HFF-Myc (cell line): Measurements from ENCODE around the gene COQ2.

Source experiments
- DNase-seq: peaks from one replicate; pipeline ENCODE4 v3.0.0-alpha.2; 2011; ENCODE audit warnings: low read depth; ENCODE audit errors: extremely low read depth
- H3K4me3 ChIP-seq: replicated peaks from 2 replicates; pipeline ENCODE4 v1.5.1; 2011; ENCODE audit warnings: low read depth, mild to moderate bottlenecking, control low read depth, low read length
- TF ChIP-seq, protein P1 (sequence below): IDR thresholded peaks from 2 replicates; pipeline ENCODE4 v1.5.1; 2012; ENCODE audit warnings: mild to moderate bottlenecking, low read depth, low read length, control low read depth; ENCODE audit errors: missing control alignments

Gene COQ2

DNA sequence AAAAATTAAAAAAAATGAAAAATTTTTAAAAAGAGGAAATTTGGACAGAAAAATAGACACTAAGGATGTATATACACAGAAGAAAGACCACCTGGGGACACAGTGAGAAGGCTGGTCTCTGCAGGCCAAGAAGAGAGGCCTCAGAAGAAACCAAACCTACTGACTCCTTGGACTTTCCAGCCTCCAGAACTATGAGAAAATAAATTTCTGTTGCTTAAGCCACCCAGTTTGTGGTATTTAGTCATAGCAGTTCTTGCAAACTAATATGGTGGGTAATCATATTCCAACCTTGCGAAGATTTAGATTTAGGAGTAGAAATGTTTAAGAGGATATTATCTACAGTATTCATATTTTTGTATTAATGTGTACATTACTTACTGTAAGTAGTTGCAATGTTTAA is 56.4 kb downstream of the COQ2 start:
- H3K4me3 ChIP-seq, result no peak overlapping the region
- DNase-seq, result no peak
- TF ChIP-seq, protein P1, sequence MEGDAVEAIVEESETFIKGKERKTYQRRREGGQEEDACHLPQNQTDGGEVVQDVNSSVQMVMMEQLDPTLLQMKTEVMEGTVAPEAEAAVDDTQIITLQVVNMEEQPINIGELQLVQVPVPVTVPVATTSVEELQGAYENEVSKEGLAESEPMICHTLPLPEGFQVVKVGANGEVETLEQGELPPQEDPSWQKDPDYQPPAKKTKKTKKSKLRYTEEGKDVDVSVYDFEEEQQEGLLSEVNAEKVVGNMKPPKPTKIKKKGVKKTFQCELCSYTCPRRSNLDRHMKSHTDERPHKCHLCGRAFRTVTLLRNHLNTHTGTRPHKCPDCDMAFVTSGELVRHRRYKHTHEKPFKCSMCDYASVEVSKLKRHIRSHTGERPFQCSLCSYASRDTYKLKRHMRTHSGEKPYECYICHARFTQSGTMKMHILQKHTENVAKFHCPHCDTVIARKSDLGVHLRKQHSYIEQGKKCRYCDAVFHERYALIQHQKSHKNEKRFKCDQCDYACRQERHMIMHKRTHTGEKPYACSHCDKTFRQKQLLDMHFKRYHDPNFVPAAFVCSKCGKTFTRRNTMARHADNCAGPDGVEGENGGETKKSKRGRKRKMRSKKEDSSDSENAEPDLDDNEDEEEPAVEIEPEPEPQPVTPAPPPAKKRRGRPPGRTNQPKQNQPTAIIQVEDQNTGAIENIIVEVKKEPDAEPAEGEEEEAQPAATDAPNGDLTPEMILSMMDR, result no peak

DNA sequence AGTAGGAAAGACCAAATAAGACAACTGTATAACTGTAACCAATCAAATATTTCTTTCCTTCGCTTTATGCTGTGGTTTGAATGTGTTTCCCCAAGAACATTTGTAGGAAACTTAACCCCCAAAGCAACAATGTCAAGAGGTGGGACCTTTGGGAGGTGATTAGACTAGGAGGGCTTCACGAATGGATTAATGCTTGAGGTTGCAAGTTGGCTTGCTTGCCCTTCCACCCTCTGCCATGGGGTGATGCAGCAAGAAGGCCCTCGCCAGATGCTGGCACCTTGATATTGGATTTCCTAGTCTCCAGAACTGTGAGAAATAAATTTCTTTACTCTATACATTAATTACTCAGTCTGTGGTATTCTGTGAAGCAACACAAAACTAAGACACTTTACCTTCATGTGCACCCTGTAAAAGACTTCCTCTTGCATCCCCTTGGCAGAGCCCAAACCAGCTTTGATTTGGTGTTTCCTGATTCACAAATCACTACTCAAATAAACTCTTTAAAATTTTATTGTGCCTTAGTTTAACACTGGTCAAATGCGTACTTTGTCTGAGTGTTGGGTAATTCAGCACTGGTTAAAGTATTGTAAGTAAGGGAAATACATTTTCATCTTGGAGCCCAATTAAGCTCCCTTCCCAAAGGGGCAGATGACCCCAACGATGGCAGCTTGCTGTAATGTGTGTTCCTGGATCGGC is 59.9 kb downstream of the COQ2 start:
- H3K4me3 ChIP-seq, result no peak overlapping the region
- TF ChIP-seq, protein P1, result no peak
- DNase-seq, result no peak

DNA sequence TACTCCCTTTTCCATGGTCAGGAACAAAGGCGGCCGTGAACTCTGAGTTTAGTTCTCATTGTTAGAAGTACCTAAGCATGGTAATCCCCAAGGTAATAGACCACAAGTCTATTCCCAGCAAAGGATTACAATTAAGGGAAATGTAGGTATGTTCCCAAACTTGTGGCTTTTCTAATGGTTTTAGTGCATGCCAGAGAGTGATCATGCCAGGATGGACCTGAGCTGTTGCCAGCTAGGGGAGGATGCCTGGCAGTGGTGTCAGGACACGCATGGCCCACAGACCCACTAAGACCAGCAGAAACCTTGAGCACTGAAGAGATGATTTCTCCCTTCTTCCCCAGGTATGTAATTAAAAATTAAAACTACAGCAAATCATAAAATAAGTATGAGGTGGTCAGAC is 60.8 kb downstream of the COQ2 start:
- no peak for DNase-seq
- TF ChIP-seq, protein P1, result no peak
- no peak overlapping the region for H3K4me3 ChIP-seq

DNA sequence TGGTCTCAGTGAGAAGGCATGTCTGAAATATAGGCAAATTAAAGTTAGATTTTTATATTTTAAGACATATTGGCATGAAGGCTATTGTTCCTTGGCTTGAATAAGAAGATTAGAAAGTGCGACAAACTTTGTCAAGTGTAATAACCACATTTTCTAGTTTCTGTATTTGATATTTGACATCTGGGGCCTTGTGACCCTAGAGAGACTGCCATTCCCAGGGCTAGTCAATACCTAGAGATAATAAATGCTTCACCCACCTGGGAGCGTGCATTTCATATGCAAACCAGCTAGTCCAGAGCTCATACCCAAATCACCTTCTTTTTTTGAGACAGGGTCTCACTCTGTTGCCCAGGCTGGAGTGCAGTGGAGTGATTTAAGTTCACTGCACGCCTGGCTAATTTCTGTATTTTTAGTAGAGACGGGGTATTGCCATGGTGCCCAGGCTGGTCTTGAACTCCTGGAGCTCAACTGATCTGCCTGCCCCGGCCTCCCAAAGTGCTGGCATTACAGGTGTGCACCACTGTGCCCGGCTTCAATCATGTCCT is 62.6 kb downstream of the COQ2 start:
- TF ChIP-seq, protein P1, result no peak
- no peak for DNase-seq
- no peak overlapping the region for H3K4me3 ChIP-seq

DNA sequence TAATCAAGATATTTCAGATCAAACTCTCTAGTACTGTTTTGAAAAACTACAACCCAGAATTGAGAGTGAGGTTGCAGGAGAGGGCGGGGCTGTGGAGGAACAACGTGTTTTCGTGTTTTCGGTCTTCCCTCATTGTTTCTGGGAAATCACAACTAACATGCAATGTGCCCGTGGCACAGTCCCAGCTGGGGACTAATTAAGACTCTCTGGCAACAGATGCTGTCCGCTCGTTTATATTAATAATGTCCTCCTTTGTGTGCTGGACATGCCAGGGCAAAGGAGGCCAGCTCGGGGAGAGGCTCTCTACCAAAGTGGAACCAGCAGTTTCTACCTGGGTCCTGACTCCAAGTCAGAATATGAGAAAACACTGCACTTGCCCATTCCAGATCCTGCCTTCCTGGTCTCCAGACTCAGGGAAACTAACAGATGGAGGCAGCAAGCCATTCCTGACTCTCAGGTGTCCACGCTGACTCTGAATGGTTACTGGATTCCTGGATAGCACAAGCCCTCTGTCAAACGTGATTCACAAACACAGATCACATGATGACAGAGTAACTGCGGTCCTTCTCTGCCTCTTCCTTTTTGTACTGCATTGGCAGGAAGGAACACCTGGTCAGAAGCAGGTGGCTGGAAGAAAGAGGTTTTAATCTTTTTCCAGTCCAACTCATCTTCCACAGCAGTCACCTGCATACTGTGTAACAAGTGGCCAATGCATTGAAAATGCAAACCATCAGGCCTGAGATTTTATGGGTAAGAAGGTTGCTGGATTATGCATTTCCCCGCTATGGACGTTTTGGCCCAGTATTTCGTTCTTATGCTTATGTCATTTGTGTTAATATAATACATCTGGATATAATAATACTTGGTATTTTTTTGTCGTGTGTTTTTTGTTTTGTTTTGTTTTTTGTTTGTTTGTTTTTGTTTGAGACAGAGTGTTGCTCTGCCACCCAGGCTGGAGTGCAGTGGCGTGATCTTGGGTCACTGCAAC is 65.0 kb downstream of the COQ2 start:
- no peak overlapping the region for H3K4me3 ChIP-seq
- TF ChIP-seq, protein P1, result no peak
- DNase-seq, result no peak

DNA sequence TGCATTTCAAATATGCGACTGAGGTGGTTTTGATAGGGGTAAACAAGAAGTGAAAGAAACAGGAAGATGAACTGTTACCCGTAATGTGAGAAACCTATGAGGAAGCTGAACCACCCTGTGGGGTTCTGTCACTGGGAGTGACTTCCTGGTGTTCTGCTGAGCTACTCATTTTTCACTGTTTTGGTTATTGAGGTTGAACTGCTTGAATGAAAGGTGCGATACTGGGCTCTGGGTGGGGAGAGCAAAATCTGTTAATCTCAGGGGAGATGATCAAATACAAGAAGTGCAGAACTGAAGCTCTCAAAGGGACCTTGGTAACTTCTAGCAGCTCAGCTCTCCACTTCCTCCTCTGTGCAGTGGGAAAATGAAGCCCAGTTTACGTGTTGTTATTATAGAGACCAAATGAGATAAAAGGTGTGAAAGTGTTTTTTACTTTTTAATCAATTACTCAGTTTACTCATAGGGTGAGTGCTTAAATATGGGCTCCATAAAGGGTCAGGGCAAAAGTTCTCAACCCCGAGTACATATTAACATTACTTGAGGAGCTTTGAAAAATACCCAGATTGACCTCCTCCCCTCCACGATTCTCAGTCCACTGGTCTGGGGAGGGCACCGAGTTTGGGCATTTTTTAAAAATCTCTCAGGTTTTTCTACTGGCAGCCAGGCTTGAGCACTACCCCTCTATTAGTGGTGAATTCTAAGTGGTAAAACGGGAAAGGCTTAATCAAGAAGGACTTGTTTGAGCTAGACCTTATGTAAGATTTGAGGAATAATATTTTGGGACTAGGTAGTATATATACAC is 66.7 kb downstream of the COQ2 start:
- TF ChIP-seq, protein P1, result no peak
- H3K4me3 ChIP-seq, result no peak overlapping the region
- DNase-seq, result no peak
